Breast epithelium (tissue), 4 donors: ENCODE measurements around the gene CHTF18. TPM values are rescaled to one million over a fixed set of nuclear protein-coding genes. Genes with fewer than 3 reads are reported as not detected.

ENCODE experiments used
- DNase-seq, 2 donors: peaks; one replicate each; pipeline ENCODE4 v3.0.0-alpha.2; 2019; ENCODE audit warnings: low spot score in 2 of 2
- H3K27ac ChIP-seq, 2 donors: fragments of 200-600 bp; sonication (generic) in 1 of 2; one replicate each; pipeline ENCODE4 v1.5.1; 2016 to 2019; ENCODE audit warnings: mild to moderate bottlenecking in 1 of 2
- H3K27me3 ChIP-seq, 2 donors: fragments of 200-600 bp; sonication (generic) in 1 of 2; one replicate each; pipeline versions ENCODE4 v1.5.1 to v1.6.0; 2017 to 2019; ENCODE audit warnings: control low read depth in 1 of 2, mild to moderate bottlenecking in 1 of 2
- H3K36me3 ChIP-seq: fragments of 200-600 bp; one replicate; pipeline ENCODE4 v1.5.1; 2019
- H3K4me1 ChIP-seq, 2 donors: fragments of 200-600 bp; sonication (generic); one replicate each; pipeline ENCODE4 v1.5.1; 2016 to 2019; ENCODE audit warnings: control low read depth in 1 of 2
- H3K4me3 ChIP-seq, 3 donors: fragments of 200-600 bp; sonication (generic); 1 replicate in 2 of 3; 2 replicates in 1 of 3; pipeline ENCODE4 v1.5.1; 2016 to 2019; ENCODE audit warnings: mild to moderate bottlenecking in 3 of 3, moderate library complexity in 2 of 3
- H3K9me3 ChIP-seq, 2 donors: fragments of 200-600 bp; sonication (generic) in 1 of 2; one replicate each; pipeline ENCODE4 v1.5.1; 2016 to 2019; ENCODE audit warnings: control low read depth in 1 of 2
- POLR2A ChIP-seq: fragments of 450-650 bp; IDR thresholded peaks from one replicate; pipeline ENCODE4 v1.6.1; 2016; ENCODE audit warnings: antibody characterized with exemption, mild to moderate bottlenecking, moderate library complexity
- POLR2AphosphoS5 ChIP-seq, 3 donors: sonication (generic); formaldehyde crosslinking; IDR thresholded peaks; one replicate each; pipeline ENCODE4 v1.6.1; 2017; ENCODE audit warnings: antibody characterized with exemption in 3 of 3
- intact Hi-C: fragments of 100-400 bp; cut with DNase I; formaldehyde crosslinking; loops from one replicate; pipeline ENCODE4 v1.15.1; 2023; ENCODE audit warnings: low total_unique reads
- total RNA-seq, 3 donors: library from RNA; depleted of rRNA; stranded (reverse); fragments of >200 nt; gene quantifications; one replicate each; pipeline ENCODE4 v1.1.0, GENCODE V29; 2016
- TF ChIP-seq, protein P1 (sequence below), 3 donors: fragments of 450-650 bp; IDR thresholded peaks; one replicate each; pipeline ENCODE4 v1.5.1; 2016 to 2017; ENCODE audit warnings: antibody characterized with exemption in 3 of 3, mild to moderate bottlenecking in 3 of 3, moderate library complexity in 3 of 3

Gene CHTF18
- total RNA-seq, 3 donors from 2014 or later, result 12.6 to 15.5 (median 13.1) TPM

DNA sequence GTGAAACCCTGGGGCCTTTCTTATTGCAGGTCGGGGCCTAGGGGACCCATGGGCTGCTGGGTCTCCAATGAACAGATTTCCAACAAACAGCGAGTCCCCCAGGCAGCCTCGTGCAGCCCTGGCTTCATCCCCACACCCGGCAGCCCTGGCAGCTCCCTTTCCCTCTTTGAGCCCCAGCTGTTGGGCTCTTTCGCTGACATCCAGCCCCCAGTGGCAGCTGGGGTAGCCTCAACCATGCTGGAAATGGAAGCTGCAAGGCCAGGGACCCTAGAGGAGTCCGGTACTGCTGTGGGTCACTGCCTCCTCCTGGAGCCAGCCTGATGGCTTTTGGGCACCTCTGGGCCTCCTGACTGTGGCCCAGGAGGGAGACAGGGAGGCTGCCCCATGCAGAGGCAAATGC lies 6.2 kb upstream of the CHTF18 start:
- no peak for DNase-seq
- Histone ChIP-seq H3K9me3 (no peaks in the 10 kb centered on the region), H3K27ac (no peak overlapping the region), H3K4me3 (peak overlapping the region in 1 of 3 donors; percentile 45), H3K4me1 (peaks cover 0 to 2% of the 10 kb centered on the region in 2 donors), H3K27me3 (peaks cover 10 to 52% of the 10 kb centered on the region in 2 donors), H3K36me3 (no peaks in the 10 kb centered on the region)
- TF ChIP-seq POLR2AphosphoS5 (IDR thresholded peaks at IDR 0.05), result no peak
- TF ChIP-seq, protein P1, sequence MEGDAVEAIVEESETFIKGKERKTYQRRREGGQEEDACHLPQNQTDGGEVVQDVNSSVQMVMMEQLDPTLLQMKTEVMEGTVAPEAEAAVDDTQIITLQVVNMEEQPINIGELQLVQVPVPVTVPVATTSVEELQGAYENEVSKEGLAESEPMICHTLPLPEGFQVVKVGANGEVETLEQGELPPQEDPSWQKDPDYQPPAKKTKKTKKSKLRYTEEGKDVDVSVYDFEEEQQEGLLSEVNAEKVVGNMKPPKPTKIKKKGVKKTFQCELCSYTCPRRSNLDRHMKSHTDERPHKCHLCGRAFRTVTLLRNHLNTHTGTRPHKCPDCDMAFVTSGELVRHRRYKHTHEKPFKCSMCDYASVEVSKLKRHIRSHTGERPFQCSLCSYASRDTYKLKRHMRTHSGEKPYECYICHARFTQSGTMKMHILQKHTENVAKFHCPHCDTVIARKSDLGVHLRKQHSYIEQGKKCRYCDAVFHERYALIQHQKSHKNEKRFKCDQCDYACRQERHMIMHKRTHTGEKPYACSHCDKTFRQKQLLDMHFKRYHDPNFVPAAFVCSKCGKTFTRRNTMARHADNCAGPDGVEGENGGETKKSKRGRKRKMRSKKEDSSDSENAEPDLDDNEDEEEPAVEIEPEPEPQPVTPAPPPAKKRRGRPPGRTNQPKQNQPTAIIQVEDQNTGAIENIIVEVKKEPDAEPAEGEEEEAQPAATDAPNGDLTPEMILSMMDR (IDR thresholded peaks at IDR 0.05), result no peak
- TF ChIP-seq POLR2A, result no peak
- intact Hi-C loops, result no loop called here

DNA sequence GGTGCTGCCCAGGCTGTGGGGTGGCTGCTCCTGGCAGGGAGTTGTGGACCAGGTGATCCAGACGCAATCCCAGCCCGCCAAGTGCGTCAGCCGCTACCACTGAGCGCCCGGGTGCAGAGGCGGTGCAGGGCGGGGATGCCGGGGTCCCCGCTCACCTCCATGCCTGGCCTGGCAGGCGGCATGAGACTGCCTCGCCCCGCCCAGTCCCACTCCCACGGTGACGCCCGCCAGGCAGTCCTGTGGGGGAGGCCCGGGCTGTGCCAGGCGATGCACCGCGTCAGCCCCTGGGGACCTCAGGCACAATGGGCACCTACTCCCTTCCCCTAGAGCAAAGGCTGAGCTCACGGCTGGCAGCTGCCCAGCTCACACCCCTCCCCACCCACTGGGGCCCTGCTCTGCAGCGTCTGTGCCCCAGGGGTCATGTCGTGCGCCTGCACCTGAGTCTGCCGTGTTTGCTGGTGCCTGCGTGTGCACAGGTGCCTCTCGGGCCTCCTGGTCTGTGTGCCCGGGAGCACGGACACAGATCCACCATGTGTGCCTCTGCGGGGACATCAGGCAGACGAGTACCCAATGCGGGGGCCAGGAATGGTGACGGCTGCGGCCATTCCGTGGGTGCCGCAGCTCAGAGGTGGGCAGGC lies 5.5 kb upstream of the CHTF18 start:
- peaks cover 0 to 3% of the 10 kb centered on the region in 2 donors for H3K4me1 ChIP-seq
- intact Hi-C loops, result no loop called here
- peaks cover 10 to 52% of the 10 kb centered on the region in 2 donors for H3K27me3 ChIP-seq
- H3K9me3 ChIP-seq, result no peaks in the 10 kb centered on the region
- H3K27ac ChIP-seq, result no peak overlapping the region
- TF ChIP-seq POLR2AphosphoS5 (IDR thresholded peaks at IDR 0.05) (no peak), POLR2A (no peak)
- TF ChIP-seq, protein P1 (IDR thresholded peaks at IDR 0.05), result no peak
- H3K36me3 ChIP-seq, result no peaks in the 10 kb centered on the region
- no peak for DNase-seq
- peak overlapping the region in 1 of 3 donors; percentile 45 for H3K4me3 ChIP-seq

GRCh38 chr16:783404-784161 lies 4.8 kb upstream of the CHTF18 start:
- no peak for TF ChIP-seq POLR2AphosphoS5 (IDR thresholded peaks at IDR 0.05)
- TF ChIP-seq POLR2A, result no peak
- TF ChIP-seq, protein P1 (IDR thresholded peaks at IDR 0.05), result no peak
- H3K36me3 ChIP-seq, result no peaks in the 10 kb centered on the region
- no peak for DNase-seq
- H3K27me3 ChIP-seq, result peaks cover 10 to 47% of the 10 kb centered on the region in 2 donors
- no peak overlapping the region for H3K4me3 ChIP-seq
- H3K4me1 ChIP-seq, result peaks cover 0 to 3% of the 10 kb centered on the region in 2 donors
- no peaks in the 10 kb centered on the region for H3K9me3 ChIP-seq
- intact Hi-C loops, result loop anchor here (2.0 kb wide), 1 partner anchor 67 kb away; no protein-coding TSS in a partner anchor
- no peak overlapping the region for H3K27ac ChIP-seq

DNA sequence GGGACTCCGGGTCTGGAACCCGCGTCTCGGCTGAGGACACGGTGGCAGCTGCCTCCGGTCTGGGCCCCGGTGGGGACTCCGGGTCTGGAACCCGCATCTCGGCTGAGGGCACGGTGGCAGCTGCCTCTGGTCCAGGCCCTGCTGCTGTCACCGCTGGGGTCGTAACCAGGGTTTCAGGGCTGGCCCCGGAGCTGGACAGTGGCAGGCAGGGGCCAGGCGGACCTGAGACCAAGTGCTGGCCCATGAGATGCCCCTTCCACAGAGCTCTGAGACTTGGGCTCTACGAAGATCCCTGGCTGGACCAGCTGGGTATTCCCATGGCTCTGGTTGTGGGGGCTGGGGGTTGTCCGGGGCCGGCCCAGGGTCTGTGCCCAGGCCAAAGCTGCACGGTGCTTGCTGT lies 4.0 kb upstream of the CHTF18 start:
- no peaks in the 10 kb centered on the region for H3K9me3 ChIP-seq
- no peak for TF ChIP-seq POLR2A
- TF ChIP-seq, protein P1 (IDR thresholded peaks at IDR 0.05), result no peak
- TF ChIP-seq POLR2AphosphoS5 (IDR thresholded peaks at IDR 0.05), result no peak
- H3K27me3 ChIP-seq, result peaks cover 10 to 40% of the 10 kb centered on the region in 2 donors
- H3K36me3 ChIP-seq, result no peaks in the 10 kb centered on the region
- no peak overlapping the region for H3K4me3 ChIP-seq
- intact Hi-C loops, result loop anchor here (2.0 kb wide), 1 partner anchor 68 kb away; no protein-coding TSS in a partner anchor
- DNase-seq, result no peak
- H3K27ac ChIP-seq, result no peak overlapping the region
- H3K4me1 ChIP-seq, result peaks cover 5 to 11% of the 10 kb centered on the region in 2 donors
